ENCODE data around the gene DGCR2.

DGCR2 gene

GRCh38 chr22:19070397-19071169, 51.6 kb downstream of the DGCR2 start:
- no peak for TF ChIP-seq ZNF384 (IDR thresholded peaks at IDR 0.05)
- ChIA-PET CTCF (no interaction called here), POLR2A (no interaction called here)
- DNase-seq (ENCODE audit: extremely low spot score) = no peak

- DNase-seq (ENCODE audit: extremely low spot score) = no peak
- TF ChIP-seq L3MBTL2 (conservative IDR thresholded peaks at IDR 0.05) = no peak
- TF ChIP-seq ARNT (IDR thresholded peaks at IDR 0.05) = no peak
- CTCF ChIA-PET = no interaction called here
- POLR2A ChIA-PET = no interaction called here
Observed at GRCh38 chr22:19069451-19069850, 52.8 kb downstream of the DGCR2 start.

GRCh38 chr22:19068784-19069271, 53.4 kb downstream of the DGCR2 start:
- TF ChIP-seq FOXK2 (IDR thresholded peaks at IDR 0.05) (no peak), HDGF (IDR thresholded peaks at IDR 0.05; ENCODE audit: borderline replicate concordance) (no peak), TARDBP (IDR thresholded peaks at IDR 0.05) (no peak), FOXM1 (IDR thresholded peaks at IDR 0.05; ENCODE audit: borderline replicate concordance) (no peak), FOXA1 (IDR thresholded peaks at IDR 0.05) (no peak), PKNOX1 (IDR thresholded peaks at IDR 0.05) (no peak), ELF4 (IDR thresholded peaks at IDR 0.05) (no peak), SP1 (IDR thresholded peaks at IDR 0.05) (no peak), BHLHE40 (IDR thresholded peaks at IDR 0.05; ENCODE audit: borderline replicate concordance) (no peak), SUZ12 (IDR thresholded peaks at IDR 0.05) (no peak), CTBP1 (IDR thresholded peaks at IDR 0.05; ENCODE audit: borderline replicate concordance) (no peak), LEF1 (IDR thresholded peaks at IDR 0.05; ENCODE audit: borderline replicate concordance) (no peak), NFRKB (IDR thresholded peaks at IDR 0.05) (no peak), ZNF384 (IDR thresholded peaks at IDR 0.05) (no peak)
- ChIA-PET POLR2A (no interaction called here), CTCF (no interaction called here)
- DNase-seq (ENCODE audit: extremely low spot score) = no peak

- no peak for DNase-seq (ENCODE audit: extremely low spot score)
- TF ChIP-seq SP1 (IDR thresholded peaks at IDR 0.05) = no peak
- POLR2A ChIA-PET = no interaction called here
- CTCF ChIA-PET = no interaction called here
Observed at GRCh38 chr22:19067696-19068348, 54.4 kb downstream of the DGCR2 start.

- POLR2A ChIA-PET = no interaction called here
- CTCF ChIA-PET = interaction anchor here (1.0 kb wide), 1 partner anchor 10 kb away, joined by 3 read pairs; no protein-coding TSS in a partner anchor
- TF ChIP-seq SP1 (IDR thresholded peaks at IDR 0.05) (no peak), ZNF384 (IDR thresholded peaks at IDR 0.05) (no peak), L3MBTL2 (conservative IDR thresholded peaks at IDR 0.05) (no peak), CTBP1 (IDR thresholded peaks at IDR 0.05; ENCODE audit: borderline replicate concordance) (no peak), FOXA1 (IDR thresholded peaks at IDR 0.05) (no peak)
- no peak for DNase-seq (ENCODE audit: extremely low spot score)
Observed at GRCh38 chr22:19066531-19067271, 55.5 kb downstream of the DGCR2 start.

- CTCF ChIA-PET = interaction anchor here (1.0 kb wide), 1 partner anchor 11 kb away, joined by 3 read pairs; no protein-coding TSS in a partner anchor
- TF ChIP-seq PKNOX1 (IDR thresholded peaks at IDR 0.05) = no peak
- TF ChIP-seq SUZ12 (IDR thresholded peaks at IDR 0.05) = no peak
- no peak for TF ChIP-seq ARNT (IDR thresholded peaks at IDR 0.05)
- no peak for TF ChIP-seq HDGF (IDR thresholded peaks at IDR 0.05; ENCODE audit: borderline replicate concordance)
- no peak for TF ChIP-seq L3MBTL2 (conservative IDR thresholded peaks at IDR 0.05)
- no peak for TF ChIP-seq NFRKB (IDR thresholded peaks at IDR 0.05)
- no peak for TF ChIP-seq FOXA1 (IDR thresholded peaks at IDR 0.05)
- no peak for TF ChIP-seq TARDBP (IDR thresholded peaks at IDR 0.05)
- TF ChIP-seq FOXK2 (IDR thresholded peaks at IDR 0.05) = no peak
- TF ChIP-seq FOXM1 (IDR thresholded peaks at IDR 0.05; ENCODE audit: borderline replicate concordance) = no peak
- no peak for TF ChIP-seq CTBP1 (IDR thresholded peaks at IDR 0.05; ENCODE audit: borderline replicate concordance)
Observed at GRCh38 chr22:19065929-19066328, 56.3 kb downstream of the DGCR2 start.

GRCh38 chr22:19065298-19065859, 56.8 kb downstream of the DGCR2 start:
- POLR2A ChIA-PET = no interaction called here
- CTCF ChIA-PET = interaction anchor here (1.0 kb wide), 1 partner anchor 12 kb away, joined by 3 read pairs; no protein-coding TSS in a partner anchor
- DNase-seq (ENCODE audit: extremely low spot score) = no peak
- no peak for TF ChIP-seq SP1 (IDR thresholded peaks at IDR 0.05)
- TF ChIP-seq L3MBTL2 (conservative IDR thresholded peaks at IDR 0.05) = no peak
- no peak for TF ChIP-seq HDGF (IDR thresholded peaks at IDR 0.05; ENCODE audit: borderline replicate concordance)
- TF ChIP-seq FOXA1 (IDR thresholded peaks at IDR 0.05) = no peak
- no peak for TF ChIP-seq PKNOX1 (IDR thresholded peaks at IDR 0.05)
- no peak for TF ChIP-seq TARDBP (IDR thresholded peaks at IDR 0.05)
- TF ChIP-seq FOXM1 (IDR thresholded peaks at IDR 0.05; ENCODE audit: borderline replicate concordance) = no peak
- no peak for TF ChIP-seq ELF4 (IDR thresholded peaks at IDR 0.05)
- no peak for TF ChIP-seq LEF1 (IDR thresholded peaks at IDR 0.05; ENCODE audit: borderline replicate concordance)
- TF ChIP-seq ZNF384 (IDR thresholded peaks at IDR 0.05) = no peak
- no peak for TF ChIP-seq NFRKB (IDR thresholded peaks at IDR 0.05)
- no peak for TF ChIP-seq CTBP1 (IDR thresholded peaks at IDR 0.05; ENCODE audit: borderline replicate concordance)
- no peak for TF ChIP-seq ARNT (IDR thresholded peaks at IDR 0.05)
- no peak for TF ChIP-seq SUZ12 (IDR thresholded peaks at IDR 0.05)
- no peak for TF ChIP-seq FOXK2 (IDR thresholded peaks at IDR 0.05)
- no peak for TF ChIP-seq BHLHE40 (IDR thresholded peaks at IDR 0.05; ENCODE audit: borderline replicate concordance)

More at GRCh38 chr22:19065929-19066328, 56.3 kb downstream of the DGCR2 start:
- DNase-seq (ENCODE audit: extremely low spot score) = no peak
- POLR2A ChIA-PET = no interaction called here

Data from HEK293T (cell line).